IPS DF 6.9 (cell line): ENCODE results near the gene FILIP1.

Source experiments
- DNase-seq: peaks from one replicate; pipeline ENCODE4 v3.0.0-alpha.2; 2013; ENCODE audit warnings: low read depth, low spot score
- H3K27ac ChIP-seq: one replicate; pipeline ENCODE4 v1.5.1; 2013; ENCODE audit warnings: low read length, control low read depth
- H3K27me3 ChIP-seq: 2 replicates; pipeline ENCODE4 v1.6.1; 2013; ENCODE audit warnings: mild to moderate bottlenecking, low read length; ENCODE audit not compliant: control insufficient read depth, insufficient read depth
- H3K36me3 ChIP-seq: 2 replicates; pipeline ENCODE4 v1.6.1; 2013; ENCODE audit warnings: low read length; ENCODE audit not compliant: control insufficient read depth, insufficient read depth
- H3K4me1 ChIP-seq: 2 replicates; pipeline ENCODE4 v1.6.1; 2013; ENCODE audit warnings: low read length; ENCODE audit not compliant: control insufficient read depth, insufficient read depth
- H3K4me3 ChIP-seq: 2 replicates; pipeline ENCODE4 v1.5.1; 2013; ENCODE audit warnings: mild to moderate bottlenecking, low read length
- H3K9me3 ChIP-seq: 2 replicates; pipeline ENCODE4 v1.6.1; 2013; ENCODE audit warnings: low read length, inconsistent platforms; ENCODE audit not compliant: control insufficient read depth, insufficient read depth
- WGBS: extraction: QIAGEN DNeasy Blood & Tissue Kit; methylation state at CpG from one replicate; pipeline ENCODE4 v1.1.7; 2013; ENCODE audit warnings: mixed read lengths, missing lambda C conversion rate; ENCODE audit not compliant: insufficient read length, insufficient coverage; 5-methylcytosine and 5-hydroxymethylcytosine counted together

FILIP1 gene

GRCh38 chr6:75481394-75481793, 12.2 kb downstream of the FILIP1 start:
- no peak for DNase-seq
- WGBS: no CpG with 5 or more reads among the region's 1 CpG
- H3K4me1 ChIP-seq: no peaks in the 10 kb centered on the region

GRCh38 chr6:75480425-75480824, 13.2 kb downstream of the FILIP1 start:
- no peak overlapping the region for H3K4me3 ChIP-seq
- H3K9me3 ChIP-seq: no peaks in the 10 kb centered on the region
- WGBS: no CpG with 5 or more reads among the region's 1 CpG
- H3K27me3 ChIP-seq: no peaks in the 10 kb centered on the region
- H3K36me3 ChIP-seq: no peaks in the 10 kb centered on the region
- no peak for DNase-seq
- H3K4me1 ChIP-seq: no peaks in the 10 kb centered on the region
- H3K27ac ChIP-seq: no peak overlapping the region

More at GRCh38 chr6:75481394-75481793, 12.2 kb downstream of the FILIP1 start:
- Histone ChIP-seq H3K9me3 (no peaks in the 10 kb centered on the region), H3K36me3 (no peaks in the 10 kb centered on the region), H3K27me3 (no peaks in the 10 kb centered on the region), H3K27ac (no peak overlapping the region), H3K4me3 (no peak overlapping the region)

GRCh38 chr6:75479712-75480111, 13.9 kb downstream of the FILIP1 start:
- WGBS: no CpG with 5 or more reads among the region's 6 CpGs
- Histone ChIP-seq H3K36me3 (no peaks in the 10 kb centered on the region), H3K27ac (no peak overlapping the region), H3K27me3 (no peaks in the 10 kb centered on the region), H3K4me1 (no peaks in the 10 kb centered on the region), H3K4me3 (no peak overlapping the region), H3K9me3 (no peaks in the 10 kb centered on the region)
- DNase-seq: no peak

GRCh38 chr6:75478929-75479328, 14.7 kb downstream of the FILIP1 start:
- DNase-seq: no peak
- no peaks in the 10 kb centered on the region for H3K36me3 ChIP-seq
- H3K27me3 ChIP-seq: no peaks in the 10 kb centered on the region
- no peak overlapping the region for H3K27ac ChIP-seq
- no peaks in the 10 kb centered on the region for H3K4me1 ChIP-seq
- H3K4me3 ChIP-seq: no peak overlapping the region
- no peaks in the 10 kb centered on the region for H3K9me3 ChIP-seq

- Histone ChIP-seq H3K36me3 (no peaks in the 10 kb centered on the region), H3K27ac (no peak overlapping the region), H3K27me3 (no peaks in the 10 kb centered on the region), H3K4me3 (no peak overlapping the region), H3K4me1 (no peaks in the 10 kb centered on the region), H3K9me3 (no peaks in the 10 kb centered on the region; the same call in 1 of the 2 replicates)
- WGBS: 100% methylated on average over 1 of the region's 1 CpG
- no peak for DNase-seq
Observed at GRCh38 chr6:75472885-75473284, 20.7 kb downstream of the FILIP1 start.

- Histone ChIP-seq H3K4me3 (no peak overlapping the region), H3K9me3 (no peaks in the 10 kb centered on the region; the same call in 1 of the 2 replicates), H3K4me1 (no peaks in the 10 kb centered on the region), H3K27ac (no peak overlapping the region), H3K27me3 (no peaks in the 10 kb centered on the region), H3K36me3 (no peaks in the 10 kb centered on the region)
- no CpG with 5 or more reads among the region's 3 CpGs for WGBS
- DNase-seq: no peak
Observed at GRCh38 chr6:75467966-75468365, 25.6 kb downstream of the FILIP1 start.

GRCh38 chr6:75467284-75467683, 26.3 kb downstream of the FILIP1 start:
- no peaks in the 10 kb centered on the region; the same call in 1 of the 2 replicates for H3K9me3 ChIP-seq
- H3K4me3 ChIP-seq: no peak overlapping the region
- no peaks in the 10 kb centered on the region for H3K4me1 ChIP-seq
- no CpG with 5 or more reads among the region's 4 CpGs for WGBS
- H3K27me3 ChIP-seq: no peaks in the 10 kb centered on the region
- H3K27ac ChIP-seq: no peak overlapping the region
- H3K36me3 ChIP-seq: no peaks in the 10 kb centered on the region
- no peak for DNase-seq

GRCh38 chr6:75466636-75467035, 27.0 kb downstream of the FILIP1 start:
- H3K36me3 ChIP-seq: no peaks in the 10 kb centered on the region
- no peak overlapping the region for H3K27ac ChIP-seq
- no peaks in the 10 kb centered on the region for H3K27me3 ChIP-seq
- no peak for DNase-seq
- H3K9me3 ChIP-seq: no peaks in the 10 kb centered on the region; the same call in 1 of the 2 replicates
- no peaks in the 10 kb centered on the region for H3K4me1 ChIP-seq
- WGBS: no CpG with 5 or more reads among the region's 1 CpG
- no peak overlapping the region for H3K4me3 ChIP-seq

GRCh38 chr6:75463908-75464307, 29.7 kb downstream of the FILIP1 start:
- Histone ChIP-seq H3K4me1 (no peaks in the 10 kb centered on the region), H3K9me3 (no peaks in the 10 kb centered on the region), H3K36me3 (no peaks in the 10 kb centered on the region), H3K27ac (no peak overlapping the region), H3K4me3 (no peak overlapping the region), H3K27me3 (no peaks in the 10 kb centered on the region)
- no CpG with 5 or more reads among the region's 1 CpG for WGBS
- DNase-seq: no peak

- DNase-seq: no peak
- Histone ChIP-seq H3K4me1 (no peaks in the 10 kb centered on the region), H3K27me3 (no peaks in the 10 kb centered on the region), H3K27ac (no peak overlapping the region), H3K4me3 (no peak overlapping the region), H3K9me3 (no peaks in the 10 kb centered on the region), H3K36me3 (no peaks in the 10 kb centered on the region)
- no CpG with 5 or more reads among the region's 5 CpGs for WGBS
Observed at GRCh38 chr6:75463061-75463460, 30.5 kb downstream of the FILIP1 start.

GRCh38 chr6:75460681-75461080, 32.9 kb downstream of the FILIP1 start:
- Histone ChIP-seq H3K27ac (no peak overlapping the region), H3K9me3 (no peaks in the 10 kb centered on the region), H3K27me3 (no peaks in the 10 kb centered on the region), H3K36me3 (no peaks in the 10 kb centered on the region), H3K4me3 (no peak overlapping the region), H3K4me1 (no peaks in the 10 kb centered on the region)
- no peak for DNase-seq
- WGBS: no CpG with 5 or more reads among the region's 2 CpGs
